Measurements from ENCODE around the gene EIPR1.

Gene EIPR1

DNA sequence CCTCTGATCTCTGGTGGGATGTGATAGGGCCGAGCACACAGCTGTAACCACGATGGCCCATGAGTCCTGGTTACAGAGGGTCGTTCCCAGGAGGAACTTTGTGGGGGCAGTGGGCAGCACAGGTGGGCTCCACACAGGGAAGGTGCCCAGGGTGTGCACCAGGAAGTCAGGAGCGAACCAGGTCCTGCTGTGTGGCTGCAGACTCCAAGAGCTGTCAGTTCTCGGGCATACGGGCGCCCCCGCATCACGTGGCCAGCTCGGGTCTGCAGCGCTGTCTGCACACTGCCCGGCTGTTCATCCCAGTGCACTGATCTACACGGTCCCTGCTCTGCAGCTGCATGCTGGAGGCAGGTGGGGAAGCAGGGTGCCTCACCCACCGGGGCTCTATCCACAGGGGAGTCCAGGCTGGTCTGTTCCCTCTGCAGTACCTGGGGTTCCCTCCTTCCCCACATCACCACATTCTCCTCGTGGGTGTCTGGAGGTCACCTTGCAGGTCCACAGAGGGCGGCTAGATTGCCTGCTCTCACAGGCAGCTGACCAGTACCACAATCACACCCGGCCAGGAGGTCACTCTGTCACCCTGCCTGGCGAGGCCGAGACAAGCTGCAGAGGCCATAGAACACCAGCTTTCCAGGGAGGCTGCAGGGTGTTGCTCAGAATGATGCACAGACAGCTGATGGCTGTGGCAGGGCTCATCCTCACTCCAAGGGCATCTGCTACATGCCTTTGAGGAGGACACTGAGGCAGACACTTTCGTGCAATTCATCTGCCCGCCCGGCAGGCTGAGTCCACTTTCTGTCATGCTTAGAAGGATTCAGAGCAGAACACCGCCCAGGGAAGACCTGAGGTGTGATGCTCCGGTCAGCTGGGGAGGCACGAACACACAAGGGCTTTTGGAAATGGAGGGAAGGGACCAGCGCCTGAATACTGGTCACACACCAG is 202.7 kb downstream of the EIPR1 start:
- DNase-seq (ENCODE audit: low read depth) = no peak

DNA sequence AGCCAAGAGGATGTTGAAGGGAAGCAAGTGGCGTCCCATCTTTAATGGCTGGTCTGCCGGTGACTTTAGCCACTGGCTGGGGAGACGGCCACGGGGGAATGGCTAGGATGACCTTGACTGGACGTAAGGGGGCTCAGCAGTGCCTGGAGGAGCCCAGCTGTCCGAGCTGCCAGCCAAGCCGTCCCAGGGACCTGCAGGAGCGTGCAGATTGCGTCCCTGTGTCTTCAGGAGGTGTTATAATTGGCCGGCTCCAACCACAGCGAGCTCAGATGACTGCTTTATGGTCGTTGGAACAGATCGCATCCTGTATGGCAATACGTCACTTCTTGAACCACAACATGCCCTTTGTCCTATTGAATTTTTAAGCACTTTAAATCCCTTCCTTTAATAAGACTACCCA is 204.6 kb downstream of the EIPR1 start:
- DNase-seq (ENCODE audit: low read depth) = no peak

DNA sequence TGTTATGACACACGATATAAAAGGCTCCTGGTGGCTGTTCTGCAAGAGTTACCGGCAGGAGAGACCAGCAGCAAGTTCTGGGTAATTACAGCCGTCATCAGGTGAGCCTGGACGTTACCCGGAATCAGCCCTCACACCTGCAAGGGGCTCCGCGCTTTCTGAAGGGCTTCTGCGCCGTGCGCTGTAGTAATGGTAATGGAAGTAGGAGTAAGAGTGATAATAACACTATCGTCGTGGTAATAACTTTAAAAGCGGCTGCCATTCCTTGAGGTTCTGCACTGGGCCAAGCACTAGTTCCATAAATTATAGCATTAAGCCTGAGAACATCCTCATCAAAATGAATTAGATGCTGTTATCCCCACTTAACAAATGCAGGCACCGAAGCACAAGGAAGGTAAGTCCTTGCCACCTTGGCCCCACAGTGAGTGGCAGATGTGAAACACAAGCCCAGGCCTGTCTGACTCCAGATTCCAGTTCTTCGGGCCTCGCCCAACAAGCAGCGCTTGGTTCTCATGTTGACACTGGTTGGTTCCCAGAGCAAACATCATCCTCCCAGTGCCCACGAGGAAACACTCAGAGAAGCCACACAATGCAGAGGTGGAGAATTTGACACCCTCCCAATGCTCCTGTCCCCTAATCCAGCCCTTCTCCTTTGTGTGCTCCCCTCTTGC is 205.2 kb downstream of the EIPR1 start:
- DNase-seq (ENCODE audit: low read depth) = no peak

DNA sequence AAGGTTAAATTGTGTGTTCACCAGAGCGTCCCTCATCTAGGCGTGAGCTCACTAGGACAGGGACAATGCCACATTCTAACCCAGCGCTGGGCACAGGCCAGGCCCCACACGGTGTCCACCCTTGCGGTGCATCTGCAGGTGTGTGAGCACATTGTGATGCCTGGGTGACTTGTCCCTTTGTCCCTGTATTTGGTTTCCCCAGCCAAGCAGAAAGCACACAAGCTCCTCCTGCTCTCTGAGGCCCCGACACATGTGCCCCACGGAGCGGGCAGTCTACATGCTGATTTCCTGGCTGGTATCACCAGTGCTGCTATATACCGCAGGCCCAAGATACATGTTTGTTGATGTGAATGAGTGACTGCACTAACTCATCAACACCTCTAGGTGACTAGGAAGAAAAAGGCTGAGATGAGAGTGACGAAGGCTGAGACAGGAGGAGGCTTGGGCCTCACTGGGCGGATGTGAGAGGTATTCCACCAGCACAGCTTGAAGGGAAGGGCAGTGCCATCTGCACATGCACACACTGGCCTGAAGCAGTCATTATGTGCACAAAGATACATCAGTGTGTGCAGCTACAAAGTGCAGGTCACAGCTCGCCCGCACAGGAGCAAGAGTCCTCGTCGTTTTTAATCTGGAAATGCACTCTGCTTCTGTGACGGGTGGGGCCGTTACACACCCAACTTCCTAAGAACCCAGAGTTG is 205.9 kb downstream of the EIPR1 start:
- DNase-seq (ENCODE audit: low read depth) = no peak

DNA sequence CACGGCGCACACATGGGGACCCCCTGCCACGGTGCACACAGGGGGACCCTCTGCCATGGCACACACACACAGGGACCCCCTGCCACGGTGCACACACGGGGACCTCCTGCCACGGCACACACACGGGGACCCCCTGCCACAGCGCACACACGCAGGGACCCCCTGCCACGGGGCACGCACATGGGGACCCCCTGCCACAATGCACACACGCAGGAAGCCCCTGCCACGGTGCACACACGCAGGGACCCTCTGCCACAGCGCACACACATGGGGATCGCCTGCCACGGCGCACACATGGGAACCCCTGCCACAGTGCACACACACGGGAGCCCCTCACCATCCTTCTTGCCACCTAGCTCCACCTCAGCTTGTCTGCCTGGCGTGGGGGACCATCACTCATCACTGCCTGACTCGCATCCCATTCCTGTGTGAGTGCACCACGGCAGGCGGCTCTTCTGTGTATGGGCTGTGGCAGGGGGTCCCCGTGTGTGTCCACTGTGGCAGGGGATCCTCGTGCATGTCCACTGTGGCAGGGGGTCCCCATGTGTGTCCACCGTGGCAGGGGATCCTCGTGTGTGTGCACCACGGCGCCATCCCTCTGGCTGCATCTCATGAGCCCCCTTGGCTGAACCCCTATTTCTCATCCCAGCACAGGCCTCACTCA is 206.7 kb downstream of the EIPR1 start:
- no peak for DNase-seq (ENCODE audit: low read depth)

DNA sequence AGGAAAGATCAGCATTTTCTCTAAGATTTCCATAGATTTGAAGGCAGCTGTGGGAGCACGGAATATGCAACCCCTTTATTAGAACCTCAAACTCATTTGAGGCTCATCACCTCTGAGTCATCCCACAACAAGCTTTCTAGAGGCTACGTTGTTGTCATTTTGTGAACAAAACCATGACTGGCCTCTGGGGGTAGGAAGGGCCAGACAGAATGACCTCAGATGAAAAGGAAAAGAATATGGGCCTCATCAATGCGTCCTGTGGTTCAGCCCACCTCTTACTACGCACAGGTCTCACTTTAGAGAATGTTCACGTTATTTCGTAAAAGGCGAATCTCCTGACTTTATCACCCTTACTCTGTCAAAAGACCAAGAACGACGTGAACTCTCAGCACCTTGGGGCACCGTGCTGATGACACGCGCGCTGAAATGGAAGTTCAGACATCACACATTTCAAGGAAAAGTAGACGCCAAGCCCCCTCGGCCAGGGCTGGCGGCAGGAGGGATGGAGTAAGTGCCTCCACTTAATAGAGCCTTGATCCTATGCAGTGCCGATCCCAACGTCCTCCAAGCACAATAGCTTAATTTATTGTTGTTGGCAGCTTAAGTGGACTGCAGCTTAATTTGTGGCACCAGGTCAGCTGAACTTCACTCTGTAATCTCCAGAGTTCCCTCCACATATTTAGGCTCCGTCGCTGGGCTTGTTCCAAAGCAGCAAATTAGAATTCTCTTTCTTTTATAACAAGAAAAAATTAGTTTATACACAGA is 208.3 kb downstream of the EIPR1 start:
- peak; percentile 49 for DNase-seq (ENCODE audit: low read depth)

DNA sequence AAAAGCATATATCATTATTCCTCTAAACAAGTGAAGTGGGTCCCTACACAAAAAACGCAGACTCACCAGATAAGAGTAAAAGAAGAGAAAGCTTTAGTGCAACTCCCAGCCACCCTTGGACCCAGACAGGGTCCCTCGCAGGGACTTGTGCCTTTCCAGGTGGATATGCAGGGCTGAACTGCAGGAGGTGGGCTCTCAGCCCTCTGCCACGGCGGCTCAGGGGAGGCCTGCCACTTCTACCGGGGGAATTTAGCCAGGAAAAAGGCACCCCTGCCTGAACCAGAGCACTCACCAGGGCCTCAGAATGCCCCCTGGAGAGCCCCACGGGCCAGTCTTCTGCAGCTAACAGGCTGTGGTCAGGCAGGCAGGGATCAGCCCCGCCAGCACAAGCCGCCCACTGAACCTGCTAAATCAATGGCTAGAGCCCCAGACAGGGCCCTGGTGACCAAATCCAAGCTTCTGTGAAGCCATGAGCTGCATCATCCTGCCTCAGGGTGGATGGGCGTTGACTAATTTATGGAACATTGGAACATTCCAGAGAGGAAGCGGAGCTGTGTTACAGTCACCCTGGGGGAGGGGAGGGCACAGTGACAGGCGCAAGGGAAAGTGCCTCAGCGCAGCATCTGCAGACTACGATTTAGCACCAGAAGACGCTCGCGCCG is 209.3 kb downstream of the EIPR1 start:
- DNase-seq (ENCODE audit: low read depth) = peak; percentile 44

DNA sequence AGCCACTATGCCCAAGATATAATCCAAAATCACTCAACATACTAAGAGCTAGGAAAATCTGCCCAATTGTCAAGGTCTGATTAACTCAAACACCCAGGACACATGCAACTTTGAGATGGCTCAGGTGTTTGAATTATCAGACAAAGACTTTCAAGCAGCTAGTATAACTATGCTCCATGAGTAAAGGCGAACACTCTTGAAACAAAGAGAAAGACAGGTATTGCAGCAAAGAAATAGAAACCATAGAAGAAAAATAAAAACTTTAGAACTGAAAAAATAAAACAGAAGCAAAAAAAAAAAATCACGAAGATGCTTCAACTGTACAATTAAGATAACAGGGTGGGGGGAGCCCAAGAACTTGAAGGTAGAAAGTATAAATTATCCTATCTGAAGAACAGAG is 214.2 kb downstream of the EIPR1 start:
- no peak for DNase-seq (ENCODE audit: low read depth)

DNA sequence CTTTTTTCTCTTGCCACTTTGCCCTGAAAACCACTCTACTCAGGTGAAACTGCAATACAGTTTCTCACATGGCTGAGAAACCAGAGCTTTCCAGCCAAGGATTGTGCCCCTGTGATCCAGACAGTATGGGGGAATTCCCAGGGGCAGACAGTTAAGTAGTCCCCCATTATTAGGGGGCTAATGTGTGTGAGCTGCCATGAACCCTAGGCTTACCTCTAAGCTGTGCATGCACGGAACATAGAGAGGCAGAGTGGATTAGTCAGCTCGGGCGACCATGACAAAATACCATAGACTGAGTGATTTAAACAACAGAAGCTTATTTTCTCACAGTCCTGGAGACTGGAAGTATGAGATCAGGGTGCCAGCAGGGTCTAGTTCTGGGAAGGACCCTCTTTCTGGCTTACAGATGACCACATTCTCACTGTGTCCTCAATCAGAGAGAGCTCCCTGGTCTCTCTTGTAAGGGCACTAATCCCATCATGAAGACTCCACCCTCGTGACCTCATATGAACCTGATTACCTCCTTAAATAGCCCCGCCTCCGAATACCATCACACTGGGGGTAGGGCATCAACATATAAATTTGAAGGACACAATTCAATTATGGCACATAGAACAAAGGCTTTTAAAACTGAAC is 215.1 kb downstream of the EIPR1 start:
- DNase-seq (ENCODE audit: low read depth) = no peak

DNA sequence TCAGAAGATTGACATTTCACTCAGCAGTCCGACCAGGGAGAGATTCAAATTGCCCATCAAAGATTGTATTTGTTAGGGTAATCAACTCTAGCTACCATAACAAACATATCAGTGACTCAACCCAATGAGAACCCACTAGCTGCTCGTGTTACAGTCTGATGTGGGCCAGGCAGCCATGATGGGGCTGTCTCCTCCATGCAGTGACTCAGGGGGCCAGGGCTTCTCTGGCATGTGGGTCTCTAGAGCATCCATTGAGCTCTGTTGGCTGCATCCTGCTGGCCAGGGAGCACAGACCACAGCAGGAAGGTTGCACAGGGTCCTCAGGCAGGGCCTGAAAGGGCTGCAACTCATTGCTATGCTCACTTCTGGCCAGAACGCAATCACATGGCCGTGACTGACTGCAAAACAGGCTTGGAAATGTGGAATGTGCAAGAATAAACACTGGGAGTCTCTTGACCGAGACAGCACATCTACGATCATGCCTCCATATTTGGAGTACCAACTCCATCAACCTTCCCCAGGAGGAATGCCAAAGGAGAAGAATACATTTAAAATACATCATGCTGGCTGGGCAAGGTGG is 216.8 kb downstream of the EIPR1 start:
- DNase-seq (ENCODE audit: low read depth) = no peak

DNA sequence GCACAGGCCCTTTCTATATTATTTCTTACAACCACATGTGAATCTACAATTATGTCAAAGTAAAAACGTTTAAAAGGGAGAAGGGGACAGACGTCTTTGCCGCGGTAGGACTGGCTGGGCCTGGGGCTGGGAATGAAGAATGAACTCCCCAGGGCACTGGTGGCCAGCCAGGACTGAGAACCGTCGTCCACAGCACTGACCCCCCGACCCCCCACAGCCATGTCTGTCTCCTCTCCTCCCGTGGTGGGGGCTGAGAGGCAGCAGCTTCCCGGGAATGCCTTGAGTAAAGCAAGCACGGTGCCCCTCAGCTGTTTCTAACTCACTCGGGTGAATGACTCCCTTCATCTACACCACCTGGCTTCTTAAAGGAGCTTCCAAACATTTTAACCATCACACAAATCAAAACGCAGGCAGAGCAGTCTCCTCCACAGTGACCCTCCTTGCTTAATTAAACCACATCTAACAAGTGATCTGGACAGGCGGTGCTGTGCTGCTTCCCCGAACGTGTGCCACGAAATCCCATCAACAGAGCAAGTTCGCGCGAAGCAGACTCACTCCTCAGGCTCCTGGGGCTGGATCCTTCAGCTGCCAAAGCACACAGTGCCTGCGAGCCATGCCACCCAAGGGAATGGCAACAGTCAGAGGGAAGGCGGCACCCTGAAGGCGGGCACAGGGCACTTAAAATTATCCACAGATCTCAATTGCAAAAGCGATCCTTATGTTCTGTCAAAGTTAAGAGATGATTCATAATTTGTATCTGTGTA is 217.7 kb downstream of the EIPR1 start:
- DNase-seq (ENCODE audit: low read depth) = no peak

DNA sequence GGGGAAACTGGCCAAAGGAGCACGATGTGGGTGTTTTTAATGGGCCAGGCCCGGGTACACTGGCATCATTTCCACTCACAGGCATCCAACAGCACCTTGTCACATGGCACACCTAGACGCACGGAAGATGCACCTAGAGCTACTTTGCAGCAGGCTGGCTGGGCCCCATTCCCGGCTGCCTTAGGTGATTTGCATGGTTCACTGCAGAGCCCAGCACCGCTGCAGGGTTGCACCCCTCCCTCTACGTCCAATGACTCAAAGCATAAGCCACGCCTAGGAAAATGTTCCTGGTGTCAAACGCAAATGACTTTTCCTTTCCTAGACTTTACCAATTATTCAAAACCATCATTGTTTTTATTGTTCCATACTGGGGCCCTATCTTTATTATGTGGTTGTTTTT is 222.9 kb downstream of the EIPR1 start:
- no peak for DNase-seq (ENCODE audit: low read depth)

DNA sequence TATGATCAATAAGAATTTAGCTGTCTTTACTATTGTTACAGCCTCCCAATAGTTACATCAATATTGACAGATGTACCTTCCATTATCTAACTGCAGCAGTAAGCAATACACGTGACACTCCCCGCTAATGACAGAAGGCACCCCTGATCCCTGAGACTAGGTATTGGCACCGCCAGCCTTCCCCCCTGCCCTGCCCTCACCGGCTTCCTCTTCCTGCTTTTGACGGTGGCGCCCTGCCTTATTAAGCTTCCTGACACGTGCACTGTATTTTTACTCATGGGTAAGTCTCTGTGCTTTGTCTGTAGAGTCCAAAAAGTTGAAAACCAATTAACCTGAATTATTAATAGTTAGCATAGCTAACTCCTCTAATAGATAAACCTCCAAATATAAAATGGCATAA is 223.5 kb downstream of the EIPR1 start:
- DNase-seq (ENCODE audit: low read depth) = no peak

DNA sequence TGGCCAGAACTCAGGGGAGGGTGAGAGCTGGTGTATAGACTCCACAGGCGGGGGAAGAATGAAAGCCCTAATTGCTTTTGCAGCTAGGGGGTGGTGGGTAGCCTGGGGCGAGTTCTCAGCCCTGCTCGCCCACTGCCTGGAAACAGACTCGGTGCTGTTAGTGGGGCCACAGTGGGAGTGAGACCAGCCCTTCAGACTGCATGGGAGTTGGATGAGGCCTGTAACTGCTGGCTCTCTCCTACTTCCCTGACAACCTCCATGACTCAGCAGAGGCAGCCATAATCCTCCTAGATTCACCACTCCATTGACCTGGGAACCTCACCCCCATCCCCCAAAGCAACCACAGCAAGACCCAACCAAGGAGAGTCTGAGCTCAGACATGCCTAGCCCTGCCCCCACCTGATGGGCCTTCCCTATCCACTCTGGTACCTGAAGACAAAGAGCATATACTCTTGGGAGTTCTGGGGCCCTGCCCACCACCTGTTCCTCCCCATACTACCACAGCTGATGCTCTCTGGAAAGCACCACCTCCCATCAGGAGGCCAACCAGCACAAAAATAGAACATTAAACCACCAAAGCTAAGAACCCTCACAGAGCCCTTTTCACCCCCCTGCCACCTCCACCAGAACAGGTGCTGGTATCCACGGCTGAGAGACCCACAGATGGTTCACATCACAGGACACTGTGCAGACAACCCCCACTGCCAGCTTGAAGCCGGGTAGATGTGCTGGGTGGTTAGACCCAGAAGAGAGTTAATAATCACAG is 226.3 kb downstream of the EIPR1 start:
- DNase-seq (ENCODE audit: low read depth) = no peak

DNA sequence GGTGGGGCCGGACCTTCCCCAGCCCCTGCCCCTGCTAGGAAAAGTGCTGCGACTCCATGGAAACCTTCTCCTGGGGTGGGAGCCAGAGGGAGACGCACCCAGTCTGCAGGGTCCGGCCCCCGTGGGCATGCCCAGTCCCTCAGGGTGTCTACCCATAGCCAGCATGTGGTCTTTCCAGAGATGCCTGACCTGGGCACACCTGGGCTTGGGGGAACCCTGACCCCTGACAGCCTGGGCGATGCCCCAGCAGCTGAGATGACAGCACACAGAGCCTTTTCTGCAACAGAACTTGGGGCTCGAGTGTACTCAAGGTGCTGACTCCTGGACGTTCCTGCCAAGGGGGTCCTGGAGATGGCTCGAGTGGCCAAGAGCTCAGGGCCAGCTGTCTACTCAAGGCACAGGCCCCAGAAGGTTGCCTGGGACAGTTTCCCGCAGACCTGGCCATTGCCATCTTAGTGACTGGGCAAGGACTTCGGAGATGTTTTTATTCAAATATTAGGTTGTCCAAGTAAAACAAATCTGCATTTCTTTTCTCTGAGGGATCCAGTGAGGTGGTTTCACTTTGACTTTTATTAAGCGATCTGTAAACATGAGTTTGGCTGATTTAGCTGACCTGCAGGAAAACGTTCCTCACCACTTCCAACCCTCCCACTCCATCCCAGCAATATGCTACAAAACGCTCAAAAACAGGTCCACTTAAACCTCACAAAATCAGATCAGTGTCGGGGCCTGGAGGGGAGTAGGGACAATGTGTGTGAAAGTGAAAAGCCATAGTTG is 228.0 kb downstream of the EIPR1 start:
- no peak for DNase-seq (ENCODE audit: low read depth)

DNA sequence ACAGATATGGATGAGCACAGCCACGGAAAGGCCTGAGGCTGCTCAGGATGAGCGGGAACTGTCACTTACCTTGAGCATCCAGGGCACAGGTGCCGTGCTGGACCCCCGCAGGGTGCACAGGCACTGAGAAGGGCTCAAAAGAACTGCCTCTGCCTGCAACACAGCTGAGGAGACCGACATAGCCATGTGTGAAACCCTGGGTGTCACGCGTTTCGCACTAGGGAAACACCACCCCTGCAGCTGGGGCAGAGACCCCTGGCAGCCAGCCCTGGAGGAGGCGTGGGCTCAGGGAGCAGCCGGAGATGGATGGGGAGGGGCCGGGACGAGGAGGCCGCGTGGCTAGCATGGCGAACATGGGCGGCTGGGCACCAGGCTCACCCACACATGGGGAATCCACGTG is 228.9 kb downstream of the EIPR1 start:
- DNase-seq (ENCODE audit: low read depth) = no peak

DNA sequence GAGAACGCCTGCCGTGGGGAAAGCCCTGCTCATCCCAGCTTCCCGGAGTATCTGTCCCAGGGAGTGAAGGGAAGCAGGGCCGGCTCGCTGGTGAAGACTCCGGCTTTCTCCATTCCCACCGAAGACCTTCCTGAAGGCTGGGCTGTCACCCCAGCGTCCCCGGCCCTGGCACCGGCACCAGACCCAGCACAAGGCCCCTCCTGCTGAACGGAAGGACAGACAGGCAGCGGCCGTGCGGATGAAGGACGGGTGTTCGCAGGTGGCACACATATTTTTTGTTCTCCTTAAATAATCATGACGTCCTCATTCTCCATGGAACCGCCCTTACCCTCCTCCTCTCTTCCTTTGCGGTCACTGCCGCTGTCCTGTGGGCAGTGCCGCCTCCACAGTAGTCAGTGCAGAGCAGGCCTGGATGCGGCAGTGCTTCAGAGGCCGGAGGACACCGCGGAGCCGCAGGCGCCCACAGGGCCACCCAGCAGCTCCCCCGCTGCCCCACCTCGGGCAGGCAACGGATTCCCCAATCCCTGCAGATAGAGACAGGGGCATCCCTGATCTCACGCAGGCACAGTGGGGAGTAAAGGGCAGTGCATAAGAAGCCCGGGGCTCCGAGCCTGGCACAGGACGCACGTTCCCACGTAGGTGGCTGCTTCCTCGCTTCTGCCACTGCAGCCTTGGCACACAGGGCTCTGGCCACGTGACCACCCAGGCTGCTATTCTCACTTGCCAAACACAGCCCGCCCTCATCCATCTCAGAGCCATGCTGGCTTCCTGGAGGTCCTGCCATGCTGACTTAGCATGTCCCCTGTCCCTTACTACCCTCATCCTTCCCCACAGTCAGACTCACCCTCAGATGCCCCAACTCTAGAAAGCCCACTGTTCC is 229.7 kb downstream of the EIPR1 start:
- no peak for DNase-seq (ENCODE audit: low read depth)
